ENCODE measurements around the gene PYROXD2. TPM values are rescaled to one million over a fixed set of nuclear protein-coding genes. Genes with fewer than 3 reads are reported as not detected.

The PYROXD2 gene
- total and polyA plus RNA-seq, 2 of the 8 experiments (the other 6 are each of a cell fraction or from before 2014, with no cell fraction given) = 3.2 to 5.4 TPM

DNA sequence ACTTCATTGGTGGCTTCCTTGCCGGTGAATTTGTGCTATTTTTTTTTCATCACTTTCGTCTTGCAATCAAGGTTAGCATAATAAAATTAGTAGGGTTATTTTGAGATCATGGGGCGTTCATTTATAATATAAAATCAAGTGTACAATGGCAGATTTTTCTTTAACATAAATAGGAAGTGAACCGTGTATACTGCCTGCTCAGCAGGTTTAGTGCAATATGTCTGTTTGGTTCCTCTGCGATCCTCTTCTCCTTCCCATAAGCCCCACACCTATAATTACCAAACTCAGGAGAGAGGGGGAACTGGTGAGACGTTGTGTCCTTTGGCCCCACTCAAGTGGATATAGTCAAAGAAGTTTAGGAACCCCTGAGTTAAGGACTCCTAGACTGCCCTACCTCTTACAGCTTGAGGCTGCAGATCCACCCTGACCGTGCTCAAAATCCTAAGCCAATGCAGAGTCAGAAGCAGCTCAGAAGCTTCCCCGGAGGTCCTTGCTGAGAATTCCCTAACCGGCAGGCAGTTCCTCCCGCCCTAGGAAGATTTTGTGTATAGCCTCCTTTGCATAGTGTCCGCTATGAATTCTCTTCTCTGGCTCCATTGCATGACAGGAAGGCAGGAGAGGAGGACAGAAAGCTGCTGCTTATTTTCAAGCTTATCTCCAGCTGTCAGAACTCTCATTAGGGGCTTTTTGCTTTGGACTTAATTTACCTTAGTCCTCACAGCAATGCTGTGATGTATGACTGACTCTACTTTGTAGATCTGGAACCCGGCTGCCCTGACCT lies 41.5 kb downstream of the PYROXD2 start (continued):
- no peak for TF ChIP-seq FOSL1 (IDR thresholded peaks at IDR 0.05; ENCODE audit: insufficient read depth, low read depth, low read length)
- no peak for TF ChIP-seq SP2 (IDR thresholded peaks at IDR 0.05; ENCODE audit: low read length)
- no peak for TF ChIP-seq SP1 (IDR thresholded peaks at IDR 0.05; ENCODE audit: low read depth, low read length)
- no peak for TF ChIP-seq HDAC2 (IDR thresholded peaks at IDR 0.05; ENCODE audit: borderline replicate concordance in 1 of 2, low read depth in 2 of 2, low read length in 2 of 2)
- TF ChIP-seq TBP (IDR thresholded peaks at IDR 0.05; ENCODE audit: low read depth, low read length) = no peak
- TF ChIP-seq RNF2 (IDR thresholded peaks at IDR 0.05; ENCODE audit: borderline replicate concordance, low read depth, low read length, missing control alignments, poor library complexity, severe bottlenecking) = no peak
- no peak for TF ChIP-seq NANOG (IDR thresholded peaks at IDR 0.05; ENCODE audit: insufficient read depth, low read depth, low read length, poor library complexity, severe bottlenecking)
- TF ChIP-seq TAF7 (optimal IDR thresholded peaks at IDR 0.05; ENCODE audit: borderline replicate concordance, low read depth, low read length) = no peak
- no peak for TF ChIP-seq EGR1 (IDR thresholded peaks at IDR 0.05; ENCODE audit: borderline replicate concordance, low read depth, low read length)
- TF ChIP-seq YY1 (IDR thresholded peaks at IDR 0.05; ENCODE audit: low read depth, low read length) = no peak
- no peak for TF ChIP-seq RXRA (IDR thresholded peaks at IDR 0.05; ENCODE audit: insufficient read depth, low read depth, low read length)

Measured in H1 (cell line).